Kidney glomerular epithelial cell (primary cell): ENCODE results near the gene LIG4.
A peak's percentile ranks its signal among the peaks of the same experiment; 100 is the strongest.
"Not testable (repeated sequence)": the region's sequence is repeated elsewhere in the genome, so short reads cannot be mapped to it uniquely, and the experiment has no call there.

Experiments
- DNase-seq: peaks from one replicate; lab custom pipeline; 2025; lab: John Stamatoyannopoulos, UW

LIG4 gene

DNA sequence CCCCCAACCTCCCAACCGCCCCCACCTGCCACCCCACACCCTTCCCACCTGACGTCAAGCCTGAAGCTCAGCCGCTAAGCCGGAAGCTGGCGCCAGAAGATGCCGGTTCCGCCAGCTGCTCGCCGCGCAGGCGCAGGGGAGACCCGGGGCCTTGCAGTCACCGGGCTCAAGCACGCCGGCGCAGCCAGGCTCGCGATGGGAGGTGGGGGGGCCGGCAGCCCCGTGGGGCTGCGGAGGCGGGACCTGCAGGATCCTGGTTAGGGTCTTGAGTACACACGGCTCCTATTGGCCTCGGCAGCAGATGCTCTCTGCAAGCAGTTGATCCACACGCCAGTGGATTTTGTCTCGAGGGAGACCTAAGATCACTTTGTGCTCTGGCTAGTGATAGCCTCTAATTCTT, at the start of gene LIG4:
Gene LIG4, minus strand, starts transcription at position 101 of the 400 bp plus-strand sequence. CDS start 4,268 bp downstream, outside the sequence.
- peak; percentile 82 for DNase-seq

DNA sequence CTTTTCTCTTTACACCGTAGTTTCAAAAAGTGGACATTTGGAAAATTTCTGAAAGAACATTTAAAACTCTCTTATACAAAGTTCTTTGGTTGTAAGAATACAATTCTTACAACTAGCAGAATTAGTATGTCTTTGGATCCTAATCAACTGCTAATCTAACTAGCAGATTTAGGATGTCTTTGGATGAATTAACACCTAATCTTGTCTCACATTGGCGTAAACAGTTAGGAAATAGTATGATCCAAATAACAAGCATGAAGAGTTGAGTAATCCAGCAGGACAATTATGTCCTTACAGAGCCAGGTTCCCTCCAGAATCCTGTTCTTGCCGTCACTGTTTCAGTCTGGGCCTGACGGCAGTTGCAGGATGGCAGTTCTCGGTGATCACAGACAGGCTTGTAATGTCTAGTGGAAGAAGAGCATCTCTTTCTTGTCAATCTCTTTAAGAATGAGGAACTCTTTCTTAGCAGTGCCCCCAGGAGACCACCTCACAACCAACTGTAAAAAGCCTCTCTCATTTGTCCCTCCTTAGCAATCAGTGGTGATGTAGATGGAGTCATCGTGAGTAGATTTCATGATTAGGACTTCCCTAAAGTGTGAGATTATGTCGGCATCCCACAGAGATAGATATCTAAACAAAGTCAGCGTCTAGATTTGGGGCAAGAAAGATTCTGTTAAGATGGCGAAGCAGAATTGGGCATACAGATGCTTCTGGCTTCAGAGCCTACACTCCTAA, 48.5 kb upstream of the LIG4 start:
- no peak for DNase-seq

DNA sequence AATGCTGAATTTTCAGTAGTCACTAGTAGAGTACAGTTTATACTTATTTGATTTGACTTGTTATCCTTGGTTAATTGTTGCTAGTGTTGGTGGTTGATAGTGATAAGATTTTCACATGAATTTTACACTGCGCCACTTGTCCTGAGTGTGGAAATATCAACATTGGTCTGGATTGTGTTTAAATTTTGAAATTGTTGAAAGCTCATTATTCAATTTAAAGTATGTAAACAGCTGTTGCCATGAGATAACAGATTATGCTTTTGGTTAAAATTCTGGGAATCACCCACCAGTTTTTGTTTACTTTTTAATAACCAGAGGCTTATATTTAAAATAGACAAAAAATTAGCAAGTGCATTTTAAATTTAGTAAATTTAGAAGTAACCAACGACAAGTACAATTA, 41.9 kb upstream of the LIG4 start:
- no peak for DNase-seq

DNA sequence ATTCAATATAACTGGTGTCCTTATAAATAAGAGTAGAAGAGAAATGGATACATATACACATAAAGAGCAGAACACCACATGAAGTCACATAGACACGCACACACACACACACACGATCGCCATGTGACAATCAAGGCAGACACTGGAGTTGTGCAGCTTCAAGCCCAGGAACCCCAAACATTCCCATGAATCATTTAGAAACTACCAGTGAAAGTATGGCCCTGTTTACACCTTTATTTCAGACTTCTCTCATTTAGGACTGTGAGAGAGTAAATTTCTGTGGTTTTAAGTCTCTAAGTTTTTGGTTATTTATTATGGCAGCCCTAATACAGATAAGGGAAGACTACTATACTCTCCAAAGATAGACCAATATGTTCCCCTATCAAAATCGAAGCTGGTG, 33.8 kb upstream of the LIG4 start:
- DNase-seq: no peak

DNA sequence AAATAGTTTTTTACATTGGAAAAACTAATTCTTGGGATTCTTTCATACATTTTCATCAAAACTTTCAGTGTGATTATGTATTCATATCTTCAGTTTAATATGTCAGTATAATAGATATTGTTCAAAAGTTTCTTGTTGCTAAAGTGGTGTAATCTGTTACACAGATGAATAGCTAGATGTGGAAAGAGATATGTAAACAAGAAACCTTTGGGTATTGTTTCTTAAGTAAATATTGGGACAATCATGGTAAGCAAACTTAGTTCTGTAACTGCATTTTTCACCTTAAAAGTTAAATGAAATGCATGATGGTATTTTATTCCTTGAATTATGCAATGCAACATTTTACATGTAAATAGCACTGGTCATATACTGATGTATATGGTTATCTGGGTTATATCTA, 15.0 kb upstream of the LIG4 start:
- DNase-seq: no peak

DNA sequence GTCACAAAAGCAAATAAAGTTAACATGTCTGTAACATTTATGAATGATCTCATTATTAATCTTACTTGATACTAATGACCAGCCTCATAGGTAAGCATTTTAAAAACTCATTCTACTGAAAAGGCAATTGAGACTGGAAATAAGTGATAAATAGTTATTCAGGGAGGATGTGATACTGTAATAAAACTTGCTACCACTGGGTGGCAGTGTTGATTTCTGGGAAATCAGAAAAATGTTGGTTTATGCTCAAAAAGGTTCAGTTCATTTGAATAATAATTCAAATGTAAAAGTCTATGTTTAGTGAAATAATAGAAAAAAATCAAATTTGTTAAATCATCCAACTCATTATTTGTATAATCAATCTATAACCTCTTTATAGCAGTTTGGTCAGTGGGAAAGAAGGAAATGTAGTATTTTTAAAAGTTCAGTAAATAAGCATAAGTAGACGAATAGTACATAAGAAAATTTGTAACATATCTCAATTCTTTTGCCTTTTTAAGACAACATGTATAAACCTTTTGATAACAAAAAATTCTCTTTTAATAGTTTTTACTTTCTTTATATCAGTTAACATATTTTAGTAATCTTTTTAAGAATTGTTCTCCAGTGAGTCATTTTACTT, 12.4 kb upstream of the LIG4 start:
- DNase-seq: peak; percentile 36

DNA sequence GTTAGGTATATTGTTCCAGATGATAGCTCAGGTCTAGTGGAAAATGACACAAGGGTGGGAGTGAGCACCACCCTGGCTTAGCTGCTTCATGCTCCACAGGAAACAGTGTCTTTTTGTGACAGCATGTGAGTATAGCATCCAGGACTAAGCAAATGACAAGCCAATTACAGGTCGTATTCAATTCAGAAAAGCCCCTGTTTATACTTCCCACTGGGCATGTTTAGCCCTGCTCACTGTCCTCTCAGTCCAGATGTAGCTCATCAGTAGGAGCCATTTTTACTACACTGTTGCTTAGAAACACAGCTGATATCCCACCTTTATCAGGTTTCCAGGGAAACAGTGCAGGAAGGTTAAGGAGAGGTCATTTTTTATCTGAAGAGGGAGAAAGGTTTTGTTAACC, 10.8 kb upstream of the LIG4 start:
- no peak for DNase-seq

DNA sequence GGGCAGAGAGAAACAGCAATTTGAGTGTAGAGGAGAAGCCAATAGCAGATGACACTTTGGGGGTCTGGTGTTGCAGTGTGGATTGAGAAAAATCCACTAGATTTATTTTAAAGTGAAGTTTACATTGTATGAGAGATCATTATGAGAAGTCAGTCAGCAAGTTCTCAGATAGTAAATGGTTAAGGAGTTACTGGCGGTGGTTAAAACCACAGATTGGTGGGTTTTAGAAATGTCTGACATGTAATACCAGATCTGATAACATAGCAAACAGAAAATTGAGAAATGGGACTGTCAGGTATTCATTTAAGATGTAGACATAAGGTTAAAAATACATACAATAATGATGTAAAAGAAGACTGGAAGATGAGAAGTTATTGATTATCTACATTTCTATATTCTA, 10.1 kb upstream of the LIG4 start:
- no peak for DNase-seq

DNA sequence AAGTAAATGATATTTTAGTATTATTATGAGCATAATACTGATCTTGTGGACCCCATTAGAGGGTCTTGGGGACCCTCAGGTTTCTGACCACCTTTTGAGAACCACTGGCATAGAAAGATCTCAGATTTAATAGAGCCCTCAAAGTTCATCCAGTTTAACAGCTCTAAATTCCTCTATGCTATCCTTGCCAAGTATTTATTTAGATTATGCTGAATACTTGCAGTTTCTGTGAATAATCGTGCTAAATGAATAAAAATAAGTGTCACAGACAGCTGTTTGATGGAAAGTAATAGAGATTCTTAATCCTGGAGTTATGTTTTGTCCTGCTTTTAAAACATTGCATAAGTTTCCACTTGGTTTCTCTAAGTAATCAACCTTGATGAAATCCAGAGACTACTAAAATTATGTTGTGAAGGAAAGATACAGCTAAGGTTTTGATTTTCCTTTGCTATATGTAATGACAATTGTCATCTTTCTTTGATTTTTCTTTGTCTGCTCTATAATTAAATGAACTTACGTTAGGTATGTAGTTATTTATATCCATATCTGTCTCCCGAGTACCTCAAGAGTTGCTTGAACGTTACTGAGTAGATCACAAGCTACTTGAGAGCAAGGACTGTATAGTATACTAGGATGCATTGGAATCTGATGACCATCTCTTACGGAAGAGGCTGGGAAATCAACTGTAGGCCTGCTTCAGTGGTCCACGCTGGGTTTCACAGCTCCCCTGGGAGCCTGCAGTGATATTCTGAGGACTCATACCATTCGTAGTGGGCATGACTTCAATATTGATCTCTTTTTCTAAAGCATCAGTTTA, 8.6 kb upstream of the LIG4 start:
- no peak for DNase-seq

DNA sequence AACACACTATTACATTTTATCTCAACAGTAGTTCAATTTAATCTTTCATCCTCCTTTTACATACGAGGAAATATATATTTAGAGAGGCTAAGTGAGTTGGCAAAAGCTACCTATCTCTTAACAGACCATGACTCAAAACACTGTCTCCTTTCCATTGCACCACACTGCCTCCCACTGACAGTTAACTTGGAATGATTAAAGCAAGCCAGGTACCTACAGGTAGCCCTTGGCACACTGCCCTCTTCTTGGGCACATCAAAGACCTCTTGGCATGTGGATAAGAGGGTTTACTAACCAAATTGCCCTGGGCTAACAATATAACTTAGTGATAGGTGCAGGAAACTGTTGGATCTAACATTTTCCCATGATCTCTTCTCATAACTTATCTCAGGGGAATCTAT, 4.7 kb upstream of the LIG4 start:
- DNase-seq: no peak

DNA sequence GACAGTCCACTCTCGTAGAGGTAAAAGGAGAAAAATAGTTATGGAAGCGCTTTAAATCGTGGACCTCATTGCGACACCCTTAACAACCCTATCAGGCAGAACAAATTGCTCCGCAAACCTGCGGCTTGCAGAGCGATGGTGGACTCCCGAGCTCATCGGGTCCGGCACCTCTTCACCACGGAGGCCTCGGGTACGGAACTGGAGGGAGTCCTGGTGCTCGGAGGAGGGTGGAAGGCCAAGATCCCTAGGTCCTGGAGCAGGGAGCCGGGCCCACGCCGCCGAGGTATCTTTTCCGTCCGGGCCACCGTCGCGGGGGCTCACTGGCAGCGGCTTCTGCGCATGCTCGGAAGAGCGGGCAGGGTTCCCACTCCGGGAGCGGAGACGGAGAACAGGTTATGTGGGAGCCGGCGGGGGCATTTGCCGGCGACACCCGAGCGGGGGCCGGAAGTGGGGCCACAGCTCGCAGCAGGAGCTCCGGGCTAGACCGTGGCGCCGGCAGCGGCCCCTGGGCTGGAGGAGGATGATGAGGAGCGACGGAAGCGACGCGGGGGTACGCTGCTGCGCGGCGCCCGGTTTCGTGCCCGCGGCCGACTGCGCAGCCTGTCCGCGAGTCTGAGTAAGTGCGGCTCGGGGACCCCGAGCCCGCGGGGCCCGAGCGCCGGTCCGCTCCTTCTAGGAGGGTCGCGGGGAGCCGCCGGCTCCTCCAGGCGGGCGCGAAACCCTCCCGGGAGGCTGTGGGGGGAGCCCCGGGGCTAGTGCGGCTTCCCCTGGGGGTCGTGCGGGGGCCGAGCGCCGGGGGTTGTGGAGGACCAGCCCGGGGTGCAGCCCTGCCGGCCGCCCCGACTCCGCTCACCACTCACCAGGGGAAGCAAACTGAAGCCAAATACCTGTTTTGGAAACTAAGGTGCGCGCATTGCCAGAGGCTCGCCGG, 3.0 kb upstream of the LIG4 start, which contains the start of gene ABHD13:
Gene ABHD13, plus strand, starts transcription at position 349 of the 931 bp plus-strand sequence. CDS start 10,827 bp downstream, outside the sequence.
- DNase-seq: peak; percentile 89

DNA sequence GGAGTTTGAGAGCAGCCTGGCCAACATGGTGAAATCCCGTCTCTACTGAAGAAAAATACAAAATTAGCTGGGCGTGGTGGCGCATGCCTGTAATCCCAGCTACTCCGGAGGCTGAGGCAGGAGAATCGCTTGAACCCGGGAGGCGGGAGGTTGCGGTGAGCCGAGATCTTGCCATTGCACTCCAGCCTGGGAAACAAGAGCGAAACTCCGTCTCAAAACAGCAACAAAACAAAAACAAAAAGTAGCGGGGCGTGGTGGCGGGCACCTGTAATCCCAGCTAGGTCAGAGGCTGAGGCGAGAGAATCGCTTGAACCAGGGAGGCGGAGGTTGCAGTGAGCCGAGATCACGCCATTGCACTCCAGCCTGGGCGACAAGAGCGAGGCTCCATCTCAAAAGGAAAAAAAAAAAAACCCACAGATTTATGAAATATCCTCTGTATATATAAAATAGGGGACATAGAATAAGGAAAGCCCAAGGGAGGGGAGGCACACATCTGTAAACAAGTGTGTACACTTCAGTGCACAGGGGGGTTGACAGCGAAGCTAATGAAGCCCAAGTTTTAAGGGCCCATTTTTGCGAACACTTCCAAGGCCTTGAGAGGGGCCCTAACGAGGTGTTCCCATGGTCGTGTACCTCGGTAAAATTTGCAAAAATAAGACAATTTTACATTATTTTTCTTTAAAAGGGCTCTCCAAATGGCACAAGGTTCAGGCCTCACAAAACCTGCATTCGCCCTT, 2.1 kb upstream of the LIG4 start:
- not testable (repeated sequence) for DNase-seq

DNA sequence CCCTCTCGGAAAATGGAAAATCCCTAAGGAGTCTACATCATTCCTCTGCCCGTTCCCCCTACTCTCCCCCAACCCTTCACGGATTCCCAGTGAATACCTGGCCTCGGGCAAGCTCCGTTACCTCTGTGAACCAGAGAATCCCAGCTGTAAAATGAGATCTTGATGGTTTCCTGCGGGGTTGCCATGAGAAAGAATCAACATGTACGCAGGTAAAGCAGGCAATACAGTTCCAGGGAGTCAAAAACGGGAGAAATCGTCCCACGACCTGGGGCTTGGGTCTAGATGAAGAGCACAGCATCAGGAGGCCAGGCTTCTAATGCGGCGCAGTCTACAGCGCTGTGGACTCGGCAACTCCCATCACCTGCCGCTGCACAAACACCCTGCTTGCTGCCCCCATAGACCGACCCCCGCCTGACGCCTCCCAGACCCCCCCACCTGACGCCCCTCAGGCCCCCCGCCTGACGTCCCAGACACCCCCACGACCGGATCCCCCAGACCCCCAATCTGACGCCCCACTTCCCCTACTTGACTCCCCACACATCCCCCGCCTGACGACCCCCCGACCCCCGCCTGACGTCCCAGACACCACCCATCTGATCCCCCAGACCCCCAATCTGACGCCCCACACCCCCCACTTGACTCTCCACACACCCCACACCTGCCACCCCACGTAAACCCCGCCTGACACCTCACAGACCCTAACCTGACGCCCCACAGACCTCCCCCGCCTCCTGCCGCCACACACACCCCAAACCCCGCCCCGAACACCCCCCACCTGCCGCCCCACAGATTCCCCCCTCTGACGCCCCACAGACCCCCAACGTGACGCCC, 680 bp downstream of the LIG4 start:
- no peak for DNase-seq

DNA sequence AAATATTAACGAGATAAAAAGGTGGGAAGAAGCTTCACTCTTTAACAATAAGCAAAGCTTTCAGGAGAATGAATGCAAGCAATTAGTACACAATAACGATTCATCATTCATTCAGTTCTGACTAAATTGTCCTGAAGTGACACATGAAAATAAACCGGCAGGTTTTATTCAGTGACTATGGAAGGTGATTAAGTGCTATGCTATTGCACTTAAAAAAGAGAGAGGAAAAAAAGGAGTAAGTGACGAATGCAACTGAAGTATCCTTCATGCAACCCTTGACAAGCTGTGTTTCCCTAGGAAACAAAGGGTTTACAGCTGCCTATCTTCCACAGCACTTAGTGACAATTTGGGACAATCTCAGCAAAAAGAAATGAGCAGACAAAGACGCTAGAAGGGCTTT, 1.4 kb downstream of the LIG4 start:
- peak; percentile 19 for DNase-seq

DNA sequence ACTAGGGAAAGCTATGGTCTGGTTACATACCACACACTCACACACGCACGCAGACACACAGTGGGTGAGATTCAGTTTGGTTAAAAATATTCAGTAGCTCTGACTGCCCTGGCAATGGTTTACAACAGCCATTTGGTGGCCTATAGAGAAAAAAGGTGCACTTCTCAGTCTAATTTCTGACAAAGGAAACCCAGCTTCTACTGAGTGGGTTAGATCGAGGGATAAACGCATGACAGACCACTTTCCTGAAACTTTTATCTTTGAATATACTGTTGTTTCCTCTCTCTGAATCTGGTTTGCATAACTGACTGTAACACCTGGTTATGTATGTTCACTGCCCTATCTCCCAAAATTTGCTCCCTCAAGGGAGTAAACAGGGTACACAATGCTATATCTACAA, 2.5 kb downstream of the LIG4 start:
- DNase-seq: no peak

DNA sequence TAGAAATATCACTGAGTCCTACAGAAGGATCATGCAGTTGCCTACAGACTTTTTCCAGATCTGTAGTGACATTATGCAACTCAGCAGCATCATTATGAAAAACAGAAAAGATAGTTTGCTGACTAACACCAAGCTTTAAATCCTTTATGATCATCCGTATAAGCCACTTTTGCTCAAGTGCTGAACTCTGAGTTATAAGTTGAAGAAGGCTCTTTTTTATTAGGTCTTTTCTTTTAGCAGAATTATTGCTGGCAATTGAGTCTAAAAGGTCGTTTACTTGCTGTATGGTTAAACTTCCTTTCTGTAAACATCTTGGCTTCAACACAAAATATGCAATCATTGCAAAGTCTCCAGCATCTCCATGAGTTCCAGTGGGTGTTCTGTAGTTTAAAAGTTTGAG, 4.8 kb downstream of the LIG4 start:
- DNase-seq: no peak

DNA sequence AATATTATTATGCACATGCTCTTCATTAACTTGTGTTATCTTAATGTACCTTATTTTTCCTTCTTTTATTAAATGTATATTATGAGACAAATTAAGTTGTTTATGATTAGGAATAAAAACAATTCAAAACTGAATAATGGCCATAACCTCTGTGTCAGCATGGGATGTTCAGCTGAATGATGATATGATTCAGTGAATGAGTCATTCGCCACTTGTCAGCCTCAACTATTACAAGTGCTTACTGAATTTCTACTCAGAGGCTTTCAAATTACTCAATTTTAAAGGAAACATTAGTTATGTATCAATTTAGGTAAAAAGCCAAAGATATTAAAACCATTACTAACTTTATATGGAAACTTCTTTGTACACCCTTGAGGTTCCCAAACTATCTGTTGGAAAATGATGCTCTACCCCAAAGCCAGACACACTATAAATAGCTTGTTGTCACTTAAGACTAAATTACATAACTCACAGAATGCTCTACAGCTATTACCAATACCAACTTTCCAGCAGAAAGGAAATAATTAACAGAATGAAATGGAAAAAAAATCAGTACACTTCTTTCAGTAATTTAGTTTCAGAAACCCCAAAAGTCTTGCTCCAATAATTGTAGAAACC, 14.4 kb downstream of the LIG4 start:
- DNase-seq: peak; percentile 38

DNA sequence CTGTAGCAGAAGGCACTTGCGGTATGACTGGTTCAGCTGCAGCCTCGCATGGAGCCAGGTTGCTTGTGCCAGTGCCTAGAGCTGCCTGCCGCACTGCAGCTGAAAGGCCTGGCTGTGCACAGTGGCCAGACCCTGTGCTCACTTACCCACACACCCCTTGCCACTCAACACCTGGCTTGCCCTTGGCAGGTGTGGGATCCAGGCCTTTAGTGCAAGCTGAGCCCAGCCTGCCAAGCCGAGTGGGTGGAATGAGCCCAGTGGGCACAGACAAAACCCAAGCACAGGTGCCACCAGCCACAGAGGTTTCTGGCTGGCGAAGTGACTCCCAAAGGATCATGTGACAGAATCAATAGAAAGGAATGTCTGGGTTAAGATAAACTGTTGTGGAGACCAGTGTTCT, 19.5 kb downstream of the LIG4 start:
- no peak for DNase-seq

DNA sequence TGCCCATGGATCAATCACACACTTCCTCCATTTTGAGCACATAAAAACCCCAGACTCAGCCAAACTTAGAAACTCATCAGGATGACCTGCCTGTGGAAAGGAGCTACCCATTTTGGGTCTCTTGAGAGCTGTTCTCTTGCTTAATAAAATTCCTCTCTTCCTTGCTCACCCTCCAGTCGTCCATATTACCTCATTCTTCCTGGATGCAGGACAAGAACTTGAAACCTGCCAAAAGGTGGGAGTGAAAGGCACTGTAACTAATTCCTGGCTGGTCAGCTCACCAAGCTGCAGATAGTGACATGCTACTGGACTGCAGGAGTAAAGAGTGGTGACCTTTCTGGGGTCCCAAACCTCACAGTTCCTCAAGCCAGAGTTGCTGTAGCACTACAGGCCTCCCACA, 20.2 kb downstream of the LIG4 start:
- no peak for DNase-seq
